Transverse colon (tissue), 3 donors: ENCODE results near the gene LRP8.
"Not testable (repeated sequence)": the region's sequence is repeated elsewhere in the genome, so short reads cannot be mapped to it uniquely, and the experiment has no call there.

ENCODE experiments used
- CTCF ChIP-seq, 5 experiments: fragments of 200-600 bp in 3 of 5; fragments of 450-650 bp in 2 of 5; sonication (generic) in 3 of 5; IDR thresholded peaks; 1 replicate in 2 of 5; 2 replicates in 3 of 5; pipeline ENCODE4 v1.5.1; 2016 to 2017; ENCODE audit warnings: antibody characterized with exemption in 5 of 5, inconsistent platforms in 3 of 5, mild to moderate bottlenecking in 2 of 5, moderate library complexity in 1 of 5
- POLR2A ChIP-seq: fragments of 450-650 bp; IDR thresholded peaks from one replicate; pipeline ENCODE4 v1.6.1; 2016; ENCODE audit warnings: antibody characterized with exemption, mild to moderate bottlenecking, moderate library complexity

DNA sequence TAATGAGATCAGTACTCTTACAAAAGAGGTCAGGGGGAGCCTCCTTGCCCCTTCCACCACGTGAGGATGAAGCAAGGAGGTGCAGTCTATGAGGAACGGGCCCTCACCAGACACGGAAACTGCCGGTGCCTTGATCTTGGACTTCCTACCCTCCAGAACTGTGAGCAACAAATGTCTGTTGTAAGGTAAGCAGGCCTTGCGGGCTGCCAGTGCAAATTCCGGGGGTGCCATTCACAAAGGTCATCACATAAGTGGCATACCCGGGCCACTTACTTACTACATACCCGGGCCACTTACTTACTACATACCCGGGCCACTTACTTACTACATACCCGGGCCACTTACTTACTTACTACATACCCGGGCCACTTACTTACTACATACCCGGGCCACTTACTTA, 44.7 kb downstream of the LRP8 start:
- not testable (repeated sequence) for TF ChIP-seq POLR2A; CTCF (IDR thresholded peaks at IDR 0.05)
